Uterus (tissue), 2 donors: ENCODE results near the gene OXGR1.

ENCODE experiments used
- CTCF ChIP-seq, 4 experiments: fragments of 200-600 bp in 2 of 4; fragments of 450-650 bp in 2 of 4; sonication (generic) in 2 of 4; IDR thresholded peaks; one replicate each; pipeline ENCODE4 v1.5.1; 2016 to 2019; ENCODE audit warnings: antibody characterized with exemption in 4 of 4, mild to moderate bottlenecking in 2 of 4, moderate library complexity in 1 of 4
- POLR2A ChIP-seq, 2 donors: fragments of 450-650 bp; IDR thresholded peaks; one replicate each; pipeline ENCODE4 v1.6.1; 2016; ENCODE audit warnings: antibody characterized with exemption in 2 of 2, mild to moderate bottlenecking in 1 of 2, moderate library complexity in 1 of 2

- TF ChIP-seq CTCF (IDR thresholded peaks at IDR 0.05) (no peak), POLR2A (IDR thresholded peaks at IDR 0.05) (no peak)
Observed at GRCh38 chr13:97008643-97009042, 14.4 kb upstream of the OXGR1 start.
